ENCODE data around the gene TMCC2. TPM values are rescaled to one million over a fixed set of nuclear protein-coding genes. Genes with fewer than 3 reads are reported as not detected.

Gene TMCC2
- total RNA-seq, 6 donors from 2014 or later, result 1.3 to 7.2 (median 3.8) TPM

- ATAC-seq (ENCODE audit: low FRiP score in 2 of 2), result no peak
- H3K27me3 ChIP-seq, result no peaks in the 10 kb centered on the region
These were observed 27.8 kb upstream of the TMCC2 start for GRCh38 chr1:205199931-205200299.

DNA sequence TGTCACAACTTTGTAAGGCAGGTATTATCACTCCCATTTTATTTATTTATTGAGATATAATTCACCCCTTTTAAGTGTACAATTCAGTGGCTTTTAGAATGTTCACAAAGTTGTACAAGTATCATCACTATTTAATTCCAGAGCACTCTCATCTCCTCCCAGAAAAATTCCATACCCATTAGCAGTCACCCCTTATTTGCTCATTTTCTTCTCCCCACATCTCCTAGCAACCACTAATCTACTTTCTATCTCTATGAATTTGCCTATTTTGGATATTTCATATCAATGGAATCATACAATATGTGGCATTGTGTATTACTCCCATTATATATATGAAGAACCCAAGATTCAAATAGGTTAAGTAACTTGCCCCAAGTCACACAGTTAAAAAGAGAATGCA is 23.2 kb upstream of the TMCC2 start:
- DNase-seq (no peak), ATAC-seq (ENCODE audit: low FRiP score in 2 of 2) (no peak)
- Histone ChIP-seq H3K36me3 (no peaks in the 10 kb centered on the region), H3K9me3 (no peaks in the 10 kb centered on the region), H3K27ac (no peak overlapping the region), H3K4me1 (peaks cover 3 to 17% (median 9%) of the 10 kb centered on the region in 4 donors), H3K27me3 (no peaks in the 10 kb centered on the region), H3K4me3 (no peak overlapping the region)
- TF ChIP-seq, protein P1, sequence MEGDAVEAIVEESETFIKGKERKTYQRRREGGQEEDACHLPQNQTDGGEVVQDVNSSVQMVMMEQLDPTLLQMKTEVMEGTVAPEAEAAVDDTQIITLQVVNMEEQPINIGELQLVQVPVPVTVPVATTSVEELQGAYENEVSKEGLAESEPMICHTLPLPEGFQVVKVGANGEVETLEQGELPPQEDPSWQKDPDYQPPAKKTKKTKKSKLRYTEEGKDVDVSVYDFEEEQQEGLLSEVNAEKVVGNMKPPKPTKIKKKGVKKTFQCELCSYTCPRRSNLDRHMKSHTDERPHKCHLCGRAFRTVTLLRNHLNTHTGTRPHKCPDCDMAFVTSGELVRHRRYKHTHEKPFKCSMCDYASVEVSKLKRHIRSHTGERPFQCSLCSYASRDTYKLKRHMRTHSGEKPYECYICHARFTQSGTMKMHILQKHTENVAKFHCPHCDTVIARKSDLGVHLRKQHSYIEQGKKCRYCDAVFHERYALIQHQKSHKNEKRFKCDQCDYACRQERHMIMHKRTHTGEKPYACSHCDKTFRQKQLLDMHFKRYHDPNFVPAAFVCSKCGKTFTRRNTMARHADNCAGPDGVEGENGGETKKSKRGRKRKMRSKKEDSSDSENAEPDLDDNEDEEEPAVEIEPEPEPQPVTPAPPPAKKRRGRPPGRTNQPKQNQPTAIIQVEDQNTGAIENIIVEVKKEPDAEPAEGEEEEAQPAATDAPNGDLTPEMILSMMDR (IDR thresholded peaks at IDR 0.05), result no peak
- TF ChIP-seq POLR2AphosphoS5 (IDR thresholded peaks at IDR 0.05) (no peak), EP300 (IDR thresholded peaks at IDR 0.05) (no peak), POLR2A (IDR thresholded peaks at IDR 0.05) (no peak)

More at GRCh38 chr1:205199931-205200299, 27.8 kb upstream of the TMCC2 start:
- 86 to 90% methylated on average over 7 of the region's 7 CpGs for WGBS, 2 donors
- no peak for DNase-seq
- Histone ChIP-seq H3K4me3 (no peak overlapping the region), H3K4me1 (peaks cover 1 to 15% (median 8%) of the 10 kb centered on the region in 4 donors), H3K36me3 (no peaks in the 10 kb centered on the region), H3K27ac (no peak overlapping the region), H3K9me3 (no peaks in the 10 kb centered on the region)
- TF ChIP-seq POLR2A (IDR thresholded peaks at IDR 0.05), result no peak
- TF ChIP-seq EP300 (IDR thresholded peaks at IDR 0.05), result no peak
- TF ChIP-seq, protein P1 (IDR thresholded peaks at IDR 0.05), result no peak
- TF ChIP-seq POLR2AphosphoS5 (IDR thresholded peaks at IDR 0.05), result no peak

- Histone ChIP-seq H3K4me1 (peaks cover 8 to 22% (median 14%) of the 10 kb centered on the region in 4 donors), H3K36me3 (no peaks in the 10 kb centered on the region), H3K27ac (no peak overlapping the region), H3K27me3 (no peaks in the 10 kb centered on the region), H3K4me3 (no peak overlapping the region), H3K9me3 (no peaks in the 10 kb centered on the region)
- no peak for DNase-seq
- no peak for TF ChIP-seq EP300 (IDR thresholded peaks at IDR 0.05)
- no peak for TF ChIP-seq POLR2AphosphoS5 (IDR thresholded peaks at IDR 0.05)
- TF ChIP-seq POLR2A (IDR thresholded peaks at IDR 0.05), result no peak
- TF ChIP-seq, protein P1 (IDR thresholded peaks at IDR 0.05), result no peak
- ATAC-seq (ENCODE audit: low FRiP score in 2 of 2), result no peak
These were observed 22.7 kb upstream of the TMCC2 start for GRCh38 chr1:205205055-205205454.

DNA sequence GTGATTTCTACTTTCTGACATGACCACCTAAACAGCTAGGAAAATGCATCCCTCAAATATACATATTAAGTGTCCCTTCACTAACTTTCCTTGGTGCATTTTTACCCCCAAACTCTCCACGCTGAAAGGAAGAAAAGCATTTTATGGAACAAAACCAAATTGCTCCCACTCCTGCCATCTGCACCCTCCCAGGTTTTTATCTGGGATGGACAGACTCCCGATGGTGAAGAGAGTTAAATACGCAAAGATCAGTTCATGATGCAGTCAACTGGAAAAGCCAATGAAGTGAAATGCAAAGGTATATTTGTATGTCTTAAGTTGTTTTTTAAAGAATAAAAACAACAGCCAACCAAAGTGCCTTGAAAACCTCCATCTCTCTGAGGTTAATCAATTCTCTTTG is 18.9 kb upstream of the TMCC2 start:
- 93 to 95% methylated on average over 3 of the region's 3 CpGs for WGBS, 2 donors
- Histone ChIP-seq H3K9me3 (no peaks in the 10 kb centered on the region), H3K27me3 (no peaks in the 10 kb centered on the region), H3K36me3 (no peaks in the 10 kb centered on the region), H3K4me3 (no peak overlapping the region), H3K4me1 (peaks cover 12 to 32% (median 21%) of the 10 kb centered on the region in 4 donors), H3K27ac (no peak overlapping the region)
- ATAC-seq (ENCODE audit: low FRiP score in 2 of 2) (no peak), DNase-seq (no peak)
- TF ChIP-seq EP300 (IDR thresholded peaks at IDR 0.05) (no peak), POLR2A (IDR thresholded peaks at IDR 0.05) (no peak), POLR2AphosphoS5 (IDR thresholded peaks at IDR 0.05) (no peak)
- TF ChIP-seq, protein P1 (IDR thresholded peaks at IDR 0.05), result no peak

- TF ChIP-seq EP300 (IDR thresholded peaks at IDR 0.05) (no peak), POLR2A (IDR thresholded peaks at IDR 0.05) (no peak), POLR2AphosphoS5 (IDR thresholded peaks at IDR 0.05) (no peak)
- TF ChIP-seq, protein P1 (IDR thresholded peaks at IDR 0.05), result no peak
- Histone ChIP-seq H3K27ac (peak overlapping the region; percentile 91 to 98 (median 94)), H3K4me1 (peaks cover 10 to 22% (median 15%) of the 10 kb centered on the region in 4 donors), H3K9me3 (no peaks in the 10 kb centered on the region), H3K4me3 (peak overlapping the region; percentile 62 to 98 (median 84)), H3K27me3 (no peaks in the 10 kb centered on the region), H3K36me3 (no peaks in the 10 kb centered on the region)
- WGBS, 2 donors, result 1 to 2% methylated on average over 17 to 30 of the region's 31 CpGs
- ATAC-seq (ENCODE audit: low FRiP score in 2 of 2) (peak in 1 of 2 donors; percentile 60), DNase-seq (peak; percentile 24 to 90)
These were observed 17.0 kb upstream of the TMCC2 start for GRCh38 chr1:205210756-205211168.

Measured in upper lobe of left lung (tissue), 6 donors.